ENCODE measurements around the gene INMT.

The INMT gene

DNA sequence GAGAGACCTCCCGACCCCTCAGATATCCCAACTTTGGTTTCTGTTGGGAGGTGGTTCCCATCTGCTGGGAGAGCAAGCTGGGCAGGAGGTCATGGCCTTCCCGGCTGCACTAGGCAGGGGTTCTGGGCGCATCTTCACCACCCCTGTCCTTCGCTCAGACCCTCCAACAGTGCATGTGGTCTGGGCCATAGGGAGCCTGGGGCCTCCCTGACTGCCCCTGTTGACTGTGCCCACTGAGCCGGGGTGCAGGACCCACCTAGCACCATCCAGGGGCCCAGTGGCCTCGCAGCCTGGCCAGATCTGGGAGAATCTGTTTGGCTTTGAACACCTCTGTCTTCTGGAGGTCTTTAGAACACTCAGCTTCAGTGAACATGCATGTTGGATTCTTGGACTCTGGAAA is 18.7 kb upstream of the INMT start:
- Histone ChIP-seq H3K4me3 (ENCODE audit: low read depth in 1 of 2, low read length in 1 of 2) (no peak overlapping the region), H3K9me3 (no peaks in the 10 kb centered on the region), H3K36me3 (no peaks in the 10 kb centered on the region), H3K27ac (no peak overlapping the region), H3K4me1 (ENCODE audit: control insufficient read depth in 1 of 2, insufficient read depth in 1 of 2, low read depth in 1 of 2, low read length in 1 of 2) (no peaks in the 10 kb centered on the region), H3K27me3 (peaks cover 9% of the 10 kb centered on the region)
- TF ChIP-seq, protein P1, sequence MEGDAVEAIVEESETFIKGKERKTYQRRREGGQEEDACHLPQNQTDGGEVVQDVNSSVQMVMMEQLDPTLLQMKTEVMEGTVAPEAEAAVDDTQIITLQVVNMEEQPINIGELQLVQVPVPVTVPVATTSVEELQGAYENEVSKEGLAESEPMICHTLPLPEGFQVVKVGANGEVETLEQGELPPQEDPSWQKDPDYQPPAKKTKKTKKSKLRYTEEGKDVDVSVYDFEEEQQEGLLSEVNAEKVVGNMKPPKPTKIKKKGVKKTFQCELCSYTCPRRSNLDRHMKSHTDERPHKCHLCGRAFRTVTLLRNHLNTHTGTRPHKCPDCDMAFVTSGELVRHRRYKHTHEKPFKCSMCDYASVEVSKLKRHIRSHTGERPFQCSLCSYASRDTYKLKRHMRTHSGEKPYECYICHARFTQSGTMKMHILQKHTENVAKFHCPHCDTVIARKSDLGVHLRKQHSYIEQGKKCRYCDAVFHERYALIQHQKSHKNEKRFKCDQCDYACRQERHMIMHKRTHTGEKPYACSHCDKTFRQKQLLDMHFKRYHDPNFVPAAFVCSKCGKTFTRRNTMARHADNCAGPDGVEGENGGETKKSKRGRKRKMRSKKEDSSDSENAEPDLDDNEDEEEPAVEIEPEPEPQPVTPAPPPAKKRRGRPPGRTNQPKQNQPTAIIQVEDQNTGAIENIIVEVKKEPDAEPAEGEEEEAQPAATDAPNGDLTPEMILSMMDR (IDR thresholded peaks at IDR 0.05), result no peak

DNA sequence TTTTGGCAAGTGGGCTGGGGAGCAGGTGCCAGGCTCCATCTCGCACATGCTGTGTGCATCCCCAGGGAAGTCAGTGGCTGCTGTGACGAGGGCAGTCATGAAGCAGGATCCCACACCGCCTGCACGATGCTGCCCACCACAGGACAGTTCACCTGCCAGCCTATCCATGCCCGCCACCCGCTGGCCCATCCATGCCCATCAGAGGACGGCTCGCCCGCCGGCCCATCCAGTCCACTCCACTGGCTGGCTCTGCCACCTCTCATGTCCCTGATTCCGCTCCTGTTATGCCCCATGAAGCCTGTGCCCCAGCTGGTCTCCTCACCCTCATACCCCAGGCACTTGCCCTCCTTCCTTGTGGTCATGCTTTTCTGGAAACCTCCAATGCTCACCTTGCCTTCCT is 18.2 kb upstream of the INMT start:
- peaks cover 12% of the 10 kb centered on the region for H3K27me3 ChIP-seq
- no peak overlapping the region for H3K27ac ChIP-seq
- H3K36me3 ChIP-seq, result no peaks in the 10 kb centered on the region
- H3K9me3 ChIP-seq, result no peaks in the 10 kb centered on the region
- TF ChIP-seq, protein P1 (IDR thresholded peaks at IDR 0.05), result no peak
- no peak overlapping the region for H3K4me3 ChIP-seq (ENCODE audit: low read depth in 1 of 2, low read length in 1 of 2)
- no peaks in the 10 kb centered on the region for H3K4me1 ChIP-seq (ENCODE audit: control insufficient read depth in 1 of 2, insufficient read depth in 1 of 2, low read depth in 1 of 2, low read length in 1 of 2)

DNA sequence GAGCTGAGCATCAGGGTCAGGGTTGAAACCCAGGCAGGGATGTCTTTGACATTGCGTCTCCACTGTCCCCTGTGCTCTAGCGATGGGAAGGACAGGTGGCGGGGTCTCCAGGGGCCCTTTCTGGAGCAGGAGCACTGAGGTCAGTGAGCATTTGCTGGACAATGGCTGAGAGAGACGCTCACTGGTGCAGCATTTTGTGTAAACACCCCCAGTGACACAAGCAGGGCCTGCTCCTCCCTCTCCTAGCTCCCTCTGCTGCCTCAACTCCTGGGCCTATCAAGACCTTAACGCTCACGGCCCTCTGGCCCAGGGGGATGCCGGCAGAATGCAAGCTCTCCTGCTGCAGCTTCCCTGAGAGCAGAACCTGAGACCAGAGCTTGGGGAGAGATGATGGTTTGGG is 17.4 kb upstream of the INMT start:
- Histone ChIP-seq H3K4me1 (ENCODE audit: control insufficient read depth in 1 of 2, insufficient read depth in 1 of 2, low read depth in 1 of 2, low read length in 1 of 2) (no peaks in the 10 kb centered on the region), H3K36me3 (no peaks in the 10 kb centered on the region), H3K27ac (no peak overlapping the region), H3K9me3 (no peaks in the 10 kb centered on the region), H3K4me3 (ENCODE audit: low read depth in 1 of 2, low read length in 1 of 2) (no peak overlapping the region), H3K27me3 (peaks cover 12% of the 10 kb centered on the region)
- TF ChIP-seq, protein P1 (IDR thresholded peaks at IDR 0.05), result no peak

DNA sequence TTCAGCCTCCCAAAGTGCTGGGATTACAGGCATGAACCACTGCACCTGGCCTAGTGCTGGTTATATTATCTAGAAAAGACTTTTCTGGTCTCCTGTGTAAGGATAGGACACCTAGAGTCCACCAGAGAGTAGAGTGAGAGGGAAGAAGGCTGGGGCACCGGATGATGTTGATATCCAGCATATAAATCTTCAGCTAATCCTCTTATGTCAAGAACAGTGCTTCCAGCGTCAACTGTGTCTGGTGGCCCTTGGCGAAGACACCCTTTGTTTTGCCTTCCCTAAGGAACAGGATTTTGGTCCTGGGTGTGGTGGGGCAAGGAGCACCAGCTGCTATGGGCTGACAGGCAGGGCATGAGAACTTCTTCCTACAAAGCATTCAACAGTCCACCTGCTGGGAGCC is 16.3 kb upstream of the INMT start:
- TF ChIP-seq, protein P1 (IDR thresholded peaks at IDR 0.05), result no peak
- no peak overlapping the region for H3K27ac ChIP-seq
- H3K27me3 ChIP-seq, result peaks cover 12% of the 10 kb centered on the region
- H3K4me3 ChIP-seq (ENCODE audit: low read depth in 1 of 2, low read length in 1 of 2), result no peak overlapping the region
- no peaks in the 10 kb centered on the region for H3K4me1 ChIP-seq (ENCODE audit: control insufficient read depth in 1 of 2, insufficient read depth in 1 of 2, low read depth in 1 of 2, low read length in 1 of 2)
- H3K36me3 ChIP-seq, result no peaks in the 10 kb centered on the region
- no peaks in the 10 kb centered on the region for H3K9me3 ChIP-seq

DNA sequence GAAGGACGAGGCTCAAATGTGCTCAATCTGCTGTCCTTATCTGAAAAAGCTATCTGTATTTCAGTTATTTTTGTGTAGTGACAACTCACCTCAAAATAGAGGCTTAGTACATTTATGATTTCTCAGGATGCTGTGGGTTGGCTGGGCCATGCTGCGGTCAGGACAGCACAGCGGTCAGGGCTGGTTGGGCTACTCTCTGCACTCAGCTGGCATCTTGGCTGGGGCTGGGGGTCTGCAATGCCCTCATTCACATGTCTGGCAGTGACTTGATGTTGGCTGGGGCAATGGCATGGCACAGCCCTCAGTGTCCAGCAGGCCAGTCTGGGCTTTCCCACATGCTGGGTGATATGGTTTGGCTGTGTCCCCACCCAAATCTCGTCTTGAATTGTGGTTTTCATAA is 15.6 kb upstream of the INMT start:
- Histone ChIP-seq H3K4me1 (ENCODE audit: control insufficient read depth in 1 of 2, insufficient read depth in 1 of 2, low read depth in 1 of 2, low read length in 1 of 2) (no peaks in the 10 kb centered on the region), H3K36me3 (no peaks in the 10 kb centered on the region), H3K27me3 (peaks cover 12% of the 10 kb centered on the region), H3K9me3 (no peaks in the 10 kb centered on the region), H3K4me3 (ENCODE audit: low read depth in 1 of 2, low read length in 1 of 2) (no peak overlapping the region), H3K27ac (no peak overlapping the region)
- TF ChIP-seq, protein P1 (IDR thresholded peaks at IDR 0.05), result no peak
